Spinal cord (tissue), 10 donors: Measurements from ENCODE around the gene PCDH9. TPM values are rescaled to one million over a fixed set of nuclear protein-coding genes. Genes with fewer than 3 reads are reported as not detected.

ENCODE experiments used
- DNase-seq, 6 donors: peaks; one replicate each; pipeline versions ENCODE4 v3.0.0 to v3.0.0-alpha.2; 2013 to 2015; ENCODE audit warnings: low spot score in 6 of 6, low read depth in 4 of 6
- H3K27ac ChIP-seq: one replicate; pipeline ENCODE4 v1.5.1; 2013; ENCODE audit warnings: low read depth, low read length, control low read depth
- H3K27me3 ChIP-seq: one replicate; pipeline ENCODE4 v1.6.1; 2013; ENCODE audit warnings: low read length; ENCODE audit not compliant: control insufficient read depth, insufficient read depth
- H3K36me3 ChIP-seq: one replicate; pipeline ENCODE4 v1.6.1; 2013; ENCODE audit warnings: low read length; ENCODE audit not compliant: control insufficient read depth, insufficient read depth
- H3K4me1 ChIP-seq: one replicate; pipeline ENCODE4 v1.6.1; 2013; ENCODE audit warnings: low read length; ENCODE audit not compliant: control insufficient read depth, insufficient read depth
- H3K4me3 ChIP-seq: one replicate; pipeline ENCODE4 v1.5.1; 2013; ENCODE audit warnings: low read depth, low read length, control low read depth
- H3K9me3 ChIP-seq: one replicate; pipeline ENCODE4 v1.6.1; 2013; ENCODE audit warnings: low read length; ENCODE audit not compliant: control insufficient read depth, insufficient read depth
- WGBS: methylation state at CpG from one replicate; pipeline ENCODE4 v1.1.5; 2013; ENCODE audit warnings: missing lambda C conversion rate; ENCODE audit not compliant: insufficient coverage; 5-methylcytosine and 5-hydroxymethylcytosine counted together
- polyA plus RNA-seq, 2 donors: library from polyadenylated mRNA; unstranded; fragments of 120-200 nt; gene quantifications; one replicate each; pipeline ENCODE4 v1.2.1, GENCODE V29; 2013; ENCODE audit not compliant: insufficient read length in 2 of 2
- total RNA-seq, 2 donors: library from RNA; depleted of rRNA in 1 of 2; stranded (reverse); fragments of 120-200 nt in 1 of 2; fragments of >200 nt in 1 of 2; gene quantifications; one replicate each; pipeline versions ENCODE4 v1.2.3 to v1.2.4, GENCODE V29; 2013 to 2014
- donor health status: healthy.

Gene PCDH9
- total and polyA plus RNA-seq, 4 donors, result 37.6 to 180 (median 60.7) TPM

- WGBS, result no CpG with 5 or more reads among the region's 3 CpGs
- H3K4me3 ChIP-seq, result no peak overlapping the region
- DNase-seq, result no peak
- H3K27ac ChIP-seq, result no peak overlapping the region
- H3K4me1 ChIP-seq, result no peaks in the 10 kb centered on the region
- H3K36me3 ChIP-seq, result no peaks in the 10 kb centered on the region
- H3K9me3 ChIP-seq, result no peaks in the 10 kb centered on the region
- no peaks in the 10 kb centered on the region for H3K27me3 ChIP-seq
Measured at GRCh38 chr13:66378894-66379293, 851.2 kb downstream of the PCDH9 start.

GRCh38 chr13:66377569-66377968, 852.6 kb downstream of the PCDH9 start:
- no peak for DNase-seq
- no CpG with 5 or more reads among the region's 2 CpGs for WGBS
- H3K9me3 ChIP-seq, result no peaks in the 10 kb centered on the region

DNA sequence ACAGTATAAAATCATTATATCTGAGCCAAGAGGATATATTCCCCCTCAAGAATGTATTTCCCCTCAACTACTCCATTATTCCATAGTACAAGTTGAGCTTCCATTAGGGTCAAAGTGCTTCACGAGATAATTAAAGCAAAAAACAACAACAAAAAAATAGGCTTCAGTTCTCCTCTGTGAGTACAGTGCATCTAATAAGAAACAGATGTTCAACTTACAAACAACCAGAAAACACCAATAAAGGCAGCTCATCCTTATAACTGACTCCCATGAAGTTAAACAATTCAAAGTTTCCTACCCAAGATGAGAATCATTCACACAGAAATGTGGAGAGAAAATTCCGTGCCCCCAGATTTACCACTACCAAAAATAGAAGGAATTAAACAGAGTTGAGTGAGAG, 854.4 kb downstream of the PCDH9 start:
- no peaks in the 10 kb centered on the region for H3K36me3 ChIP-seq
- no peaks in the 10 kb centered on the region for H3K4me1 ChIP-seq
- no peak for DNase-seq
- no CpG with 5 or more reads among the region's 2 CpGs for WGBS
- H3K4me3 ChIP-seq, result no peak overlapping the region
- H3K27ac ChIP-seq, result no peak overlapping the region
- no peaks in the 10 kb centered on the region for H3K27me3 ChIP-seq
- H3K9me3 ChIP-seq, result no peaks in the 10 kb centered on the region

More at GRCh38 chr13:66377569-66377968, 852.6 kb downstream of the PCDH9 start:
- Histone ChIP-seq H3K4me1 (no peaks in the 10 kb centered on the region), H3K27ac (no peak overlapping the region), H3K36me3 (no peaks in the 10 kb centered on the region), H3K4me3 (no peak overlapping the region), H3K27me3 (no peaks in the 10 kb centered on the region)

- H3K4me3 ChIP-seq, result no peak overlapping the region
- H3K36me3 ChIP-seq, result no peaks in the 10 kb centered on the region
- no peaks in the 10 kb centered on the region for H3K27me3 ChIP-seq
- 60% methylated on average over 1 of the region's 1 CpG for WGBS
- no peak for DNase-seq
- no peak overlapping the region for H3K27ac ChIP-seq
- H3K4me1 ChIP-seq, result no peaks in the 10 kb centered on the region
- no peaks in the 10 kb centered on the region for H3K9me3 ChIP-seq
Measured at GRCh38 chr13:66369666-66370065, 860.5 kb downstream of the PCDH9 start.

GRCh38 chr13:66367356-66367755, 862.8 kb downstream of the PCDH9 start:
- no peaks in the 10 kb centered on the region for H3K36me3 ChIP-seq
- H3K9me3 ChIP-seq, result no peaks in the 10 kb centered on the region
- no peaks in the 10 kb centered on the region for H3K27me3 ChIP-seq
- H3K4me3 ChIP-seq, result no peak overlapping the region
- no peak for DNase-seq
- H3K27ac ChIP-seq, result no peak overlapping the region
- no CpG with 5 or more reads among the region's 1 CpG for WGBS
- H3K4me1 ChIP-seq, result no peaks in the 10 kb centered on the region

DNA sequence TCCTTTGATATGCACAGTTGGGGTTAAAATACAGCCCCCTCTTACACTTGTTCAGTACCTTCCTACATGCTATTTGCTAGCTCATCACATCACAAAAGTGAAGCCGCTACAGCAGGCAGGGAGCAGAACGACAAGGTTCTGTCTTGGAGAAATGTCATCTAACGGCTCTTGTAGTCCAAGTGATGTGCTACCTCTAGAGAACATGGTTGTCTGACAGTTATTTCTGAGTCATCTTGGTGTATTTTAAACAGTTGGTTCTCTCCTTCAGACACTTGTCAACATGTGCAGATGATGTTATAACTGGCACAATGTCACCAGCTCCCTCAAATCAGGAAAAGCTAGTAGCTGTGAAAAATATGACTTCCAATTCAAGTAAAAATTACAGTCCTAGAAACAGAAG, 865.0 kb downstream of the PCDH9 start:
- no CpG with 5 or more reads among the region's 3 CpGs for WGBS
- peak in 1 of 6 donors; percentile 45 for DNase-seq
- no peaks in the 10 kb centered on the region for H3K4me1 ChIP-seq
- no peaks in the 10 kb centered on the region for H3K9me3 ChIP-seq
- H3K27ac ChIP-seq, result no peak overlapping the region
- H3K36me3 ChIP-seq, result no peaks in the 10 kb centered on the region
- no peak overlapping the region for H3K4me3 ChIP-seq
- H3K27me3 ChIP-seq, result no peaks in the 10 kb centered on the region

GRCh38 chr13:66364346-66364745, 865.8 kb downstream of the PCDH9 start:
- H3K4me1 ChIP-seq, result no peaks in the 10 kb centered on the region
- H3K27me3 ChIP-seq, result no peaks in the 10 kb centered on the region
- no peaks in the 10 kb centered on the region for H3K9me3 ChIP-seq
- DNase-seq, result no peak
- no peak overlapping the region for H3K27ac ChIP-seq
- H3K4me3 ChIP-seq, result no peak overlapping the region
- H3K36me3 ChIP-seq, result no peaks in the 10 kb centered on the region

GRCh38 chr13:66362485-66362884, 867.7 kb downstream of the PCDH9 start:
- Histone ChIP-seq H3K9me3 (no peaks in the 10 kb centered on the region), H3K4me1 (no peaks in the 10 kb centered on the region), H3K27me3 (no peaks in the 10 kb centered on the region), H3K4me3 (no peak overlapping the region), H3K36me3 (no peaks in the 10 kb centered on the region), H3K27ac (no peak overlapping the region)
- no CpG with 5 or more reads among the region's 1 CpG for WGBS
- no peak for DNase-seq

GRCh38 chr13:66359910-66360552, 870.1 kb downstream of the PCDH9 start:
- Histone ChIP-seq H3K36me3 (no peaks in the 10 kb centered on the region), H3K9me3 (no peaks in the 10 kb centered on the region), H3K4me1 (no peaks in the 10 kb centered on the region), H3K4me3 (no peak overlapping the region), H3K27me3 (no peaks in the 10 kb centered on the region), H3K27ac (no peak overlapping the region)
- DNase-seq, result no peak
- 60% methylated on average over 1 of the region's 5 CpGs for WGBS

GRCh38 chr13:66359393-66359792, 870.7 kb downstream of the PCDH9 start:
- H3K27ac ChIP-seq, result no peak overlapping the region
- no CpG with 5 or more reads among the region's 3 CpGs for WGBS
- no peak for DNase-seq

More at GRCh38 chr13:66359393-66359792, 870.7 kb downstream of the PCDH9 start:
- no peaks in the 10 kb centered on the region for H3K27me3 ChIP-seq
- no peaks in the 10 kb centered on the region for H3K9me3 ChIP-seq
- H3K4me3 ChIP-seq, result no peak overlapping the region
- no peaks in the 10 kb centered on the region for H3K4me1 ChIP-seq
- H3K36me3 ChIP-seq, result no peaks in the 10 kb centered on the region
